Mesodermal cell (in vitro differentiated cells): ENCODE data around the gene ANO8.
"Not testable (repeated sequence)": the region's sequence is repeated elsewhere in the genome, so short reads cannot be mapped to it uniquely, and the experiment has no call there.

Experiments used
- H3K27ac ChIP-seq: 2 replicates; pipeline ENCODE4 v1.7.0; 2013; ENCODE audit warnings: mild to moderate bottlenecking, low read depth, low read length, moderate library complexity; ENCODE audit not compliant: severe bottlenecking
- H3K36me3 ChIP-seq: 2 replicates; pipeline ENCODE4 v1.7.1; 2013; ENCODE audit warnings: mild to moderate bottlenecking, low read length, moderate library complexity; ENCODE audit not compliant: control insufficient read depth, insufficient read depth
- H3K4me1 ChIP-seq: one replicate; pipeline ENCODE4 v1.7.1; 2013; ENCODE audit warnings: mild to moderate bottlenecking, low read length; ENCODE audit not compliant: insufficient read depth, control insufficient read depth, poor library complexity, severe bottlenecking
- H3K4me3 ChIP-seq: 2 replicates; pipeline ENCODE4 v1.7.0; 2013; ENCODE audit warnings: low read length, control low read depth, mild to moderate bottlenecking; ENCODE audit not compliant: insufficient read depth, poor library complexity, severe bottlenecking; ENCODE audit errors: extremely low read depth
- H3K9me3 ChIP-seq: 2 replicates; pipeline ENCODE4 v1.7.1; 2013; ENCODE audit warnings: mild to moderate bottlenecking, low read length, moderate library complexity; ENCODE audit not compliant: control insufficient read depth
- WGBS, 2 experiments: methylation state at CpG; one replicate each; pipeline ENCODE4 v1.1.5; 2013; ENCODE audit warnings: missing lambda C conversion rate in 2 of 2; ENCODE audit not compliant: insufficient coverage in 2 of 2; 5-methylcytosine and 5-hydroxymethylcytosine counted together

The ANO8 gene

GRCh38 chr19:17295551-17295950, 39.1 kb downstream of the ANO8 start:
- H3K27ac ChIP-seq, H3K4me1 ChIP-seq, H3K4me3 ChIP-seq, H3K9me3 ChIP-seq: not testable (repeated sequence)
- peaks cover 37% of the 10 kb centered on the region for H3K36me3 ChIP-seq
- WGBS, 2 experiments: 96 to 100% methylated on average over 6 of the region's 6 CpGs

DNA sequence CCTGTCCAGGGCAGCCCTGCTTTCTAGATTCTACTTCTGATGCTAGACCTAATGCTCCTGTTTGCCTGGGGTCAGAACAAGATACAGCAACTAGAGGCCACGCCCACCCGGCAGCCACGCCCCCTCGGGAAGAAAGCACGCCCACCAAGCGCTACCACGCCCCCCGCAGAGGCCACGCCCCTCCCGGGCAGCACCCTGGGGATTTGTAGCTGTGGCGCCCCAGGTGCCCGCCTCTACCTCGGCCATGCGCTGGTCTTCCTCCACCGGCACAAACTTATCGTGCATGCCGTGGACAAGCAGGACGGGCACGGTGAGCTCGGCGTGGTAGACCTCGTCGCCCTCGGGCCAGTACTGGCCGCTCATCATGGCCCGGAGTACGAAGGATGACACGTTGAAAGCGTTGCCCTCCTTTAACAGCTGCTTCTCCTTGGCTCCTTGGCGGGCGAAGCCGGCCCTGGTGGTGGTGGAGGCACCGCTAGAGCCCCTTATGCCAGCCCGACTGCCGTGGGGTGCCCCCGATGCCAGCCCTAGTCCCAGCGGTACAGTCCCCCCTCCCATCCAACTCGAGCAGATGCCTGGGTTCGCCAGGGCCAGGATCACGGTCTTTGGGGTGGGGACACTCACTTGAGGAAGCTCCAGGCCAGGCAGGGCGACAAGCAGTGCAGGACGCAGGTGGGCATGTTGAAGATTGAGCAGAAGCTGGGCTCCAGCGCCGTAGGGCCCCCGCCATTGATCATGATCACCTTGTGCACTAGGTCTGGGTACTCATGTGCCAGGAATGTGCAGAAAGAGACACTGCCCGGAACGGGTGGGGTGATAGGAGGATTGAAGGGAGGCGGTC, 40.4 kb downstream of the ANO8 start:
- no peak overlapping the region for H3K27ac ChIP-seq
- peaks cover 6% of the 10 kb centered on the region for H3K9me3 ChIP-seq
- peaks cover 4% of the 10 kb centered on the region for H3K4me1 ChIP-seq
- WGBS, 2 experiments: 82 to 90% methylated on average over 45 to 47 of the region's 48 CpGs
- peaks cover 37% of the 10 kb centered on the region for H3K36me3 ChIP-seq
- no peak overlapping the region for H3K4me3 ChIP-seq

GRCh38 chr19:17293605-17294004, 41.0 kb downstream of the ANO8 start:
- Histone ChIP-seq H3K4me3 (peak overlapping the region; percentile 52), H3K9me3 (peaks cover 6% of the 10 kb centered on the region), H3K36me3 (peaks cover 34% of the 10 kb centered on the region), H3K4me1 (peaks cover 4% of the 10 kb centered on the region), H3K27ac (no peak overlapping the region)
- WGBS, 2 experiments: 93 to 98% methylated on average over 13 of the region's 14 CpGs

DNA sequence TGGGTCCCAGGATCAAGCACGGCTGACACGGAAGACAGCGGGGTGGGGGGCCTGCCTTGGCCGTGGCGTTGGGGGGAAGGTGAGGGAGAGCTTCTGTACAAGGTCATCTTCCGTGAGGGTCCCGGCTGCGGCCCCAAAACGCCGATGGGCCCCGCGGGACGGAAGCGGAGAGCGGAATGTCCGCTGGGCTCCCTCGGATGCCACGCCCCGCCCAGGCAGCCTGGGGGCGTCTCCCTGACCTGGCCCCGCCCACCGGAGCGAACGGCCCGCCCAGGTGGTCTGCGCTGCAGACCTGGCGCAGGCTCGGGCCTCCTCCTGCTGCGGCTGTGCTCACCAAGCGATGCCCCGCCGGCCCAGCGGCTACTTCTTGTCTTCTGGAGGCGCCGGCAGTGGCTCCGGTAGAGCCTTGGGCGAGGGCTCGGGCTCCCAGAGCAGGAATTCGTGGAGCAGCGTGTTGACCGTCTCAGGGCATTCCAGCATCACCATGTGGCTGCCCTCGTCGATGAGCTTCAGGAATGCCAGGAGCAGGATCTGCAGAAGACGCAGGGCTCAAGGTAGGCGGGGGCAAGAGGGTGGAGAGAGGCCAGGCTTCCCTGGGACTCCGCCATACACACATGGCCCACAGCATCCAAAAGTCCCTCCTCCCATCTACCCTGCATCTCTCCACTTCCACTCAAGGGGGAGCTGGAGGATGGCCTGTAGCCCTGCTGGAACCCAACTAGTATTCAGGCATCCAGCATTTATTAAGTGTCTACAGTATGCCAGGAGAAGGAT, 42.2 kb downstream of the ANO8 start:
- H3K4me1 ChIP-seq: peaks cover 4% of the 10 kb centered on the region
- WGBS, 2 experiments: 3 to 4% methylated on average over 37 to 38 of the region's 46 CpGs
- H3K9me3 ChIP-seq: no peaks in the 10 kb centered on the region
- H3K4me3 ChIP-seq: peak overlapping the region; percentile 52
- peaks cover 24% of the 10 kb centered on the region for H3K36me3 ChIP-seq
- peak overlapping the region; percentile 94 for H3K27ac ChIP-seq

- Histone ChIP-seq H3K4me3 (peak overlapping the region; percentile 5), H3K36me3 (peaks cover 8% of the 10 kb centered on the region), H3K9me3 (peaks cover 3% of the 10 kb centered on the region), H3K4me1 (peaks cover 4% of the 10 kb centered on the region), H3K27ac (no peak overlapping the region)
- WGBS, 2 experiments: 23 to 27% methylated on average over 11 to 14 of the region's 22 CpGs
Measured at GRCh38 chr19:17289489-17289888, 45.2 kb downstream of the ANO8 start.

- Histone ChIP-seq H3K4me1 (no peaks in the 10 kb centered on the region), H3K27ac (no peak overlapping the region), H3K4me3 (no peak overlapping the region), H3K36me3 (peaks cover 4% of the 10 kb centered on the region), H3K9me3 (peaks cover 3% of the 10 kb centered on the region)
- WGBS, 2 experiments: 91% methylated on average over 8 to 9 of the region's 9 CpGs
Measured at GRCh38 chr19:17286752-17287151, 47.9 kb downstream of the ANO8 start.

DNA sequence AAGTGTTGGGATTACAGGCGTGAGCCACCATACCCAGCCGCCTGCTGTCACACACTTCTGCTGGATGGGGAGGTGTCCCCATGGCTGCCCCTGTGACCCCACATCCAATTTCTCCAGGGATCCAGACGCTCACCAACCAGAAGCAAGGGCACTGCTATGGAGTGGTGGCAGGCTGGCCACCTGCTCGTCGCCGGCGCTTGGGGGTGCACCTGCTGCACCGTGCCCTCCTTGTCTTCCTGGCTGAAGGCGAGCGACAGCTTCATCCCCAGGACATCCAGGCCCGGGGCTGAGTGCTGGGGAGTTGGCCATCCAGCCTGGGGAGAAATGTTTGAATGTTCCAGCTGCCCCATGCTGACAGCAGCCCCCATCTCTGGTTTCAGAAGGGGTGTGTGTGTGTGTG, 48.4 kb downstream of the ANO8 start:
- 93 to 97% methylated on average over 9 to 11 of the region's 11 CpGs for WGBS, 2 experiments
- H3K27ac ChIP-seq: no peak overlapping the region
- H3K4me1 ChIP-seq: no peaks in the 10 kb centered on the region
- H3K36me3 ChIP-seq: peaks cover 4% of the 10 kb centered on the region
- peaks cover 3% of the 10 kb centered on the region for H3K9me3 ChIP-seq
- no peak overlapping the region for H3K4me3 ChIP-seq

DNA sequence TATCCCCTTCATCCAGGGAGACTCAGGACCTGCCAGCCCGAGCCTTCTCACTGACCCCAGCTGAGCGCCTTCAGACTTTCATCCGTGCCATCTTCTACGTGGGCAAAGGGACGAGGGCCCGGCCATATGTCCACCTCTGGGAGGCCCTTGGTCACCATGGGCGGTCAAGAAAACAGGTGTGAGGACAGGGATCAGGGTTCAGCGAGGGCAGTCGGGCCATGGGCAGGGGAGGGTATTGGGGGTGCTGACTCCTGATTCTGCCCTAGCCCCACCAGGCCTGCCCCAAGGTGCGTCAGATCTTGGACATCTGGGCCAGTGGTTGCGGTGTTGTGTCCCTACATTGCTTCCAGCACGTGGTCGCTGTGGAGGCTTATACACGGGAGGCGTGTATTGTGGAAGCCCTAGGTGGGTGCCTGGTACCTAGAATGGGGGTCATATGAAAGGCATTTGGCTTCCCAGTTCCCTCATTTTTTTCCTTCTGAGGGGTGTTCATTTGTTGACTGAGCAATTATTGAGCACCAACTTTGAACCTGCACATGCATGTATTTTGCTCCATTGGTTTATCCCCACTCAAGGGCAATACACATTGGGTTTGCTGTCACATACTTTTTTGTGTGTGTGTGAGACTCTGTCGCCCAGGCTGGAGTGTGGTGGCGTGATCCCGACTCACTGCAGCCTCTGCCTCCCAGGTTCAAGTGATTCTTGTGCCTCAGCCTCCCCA, 49.1 kb downstream of the ANO8 start:
- no peaks in the 10 kb centered on the region for H3K4me1 ChIP-seq
- peaks cover 4% of the 10 kb centered on the region for H3K36me3 ChIP-seq
- no peak overlapping the region for H3K4me3 ChIP-seq
- H3K9me3 ChIP-seq: peaks cover 3% of the 10 kb centered on the region
- 88 to 92% methylated on average over 17 of the region's 18 CpGs for WGBS, 2 experiments
- H3K27ac ChIP-seq: no peak overlapping the region

DNA sequence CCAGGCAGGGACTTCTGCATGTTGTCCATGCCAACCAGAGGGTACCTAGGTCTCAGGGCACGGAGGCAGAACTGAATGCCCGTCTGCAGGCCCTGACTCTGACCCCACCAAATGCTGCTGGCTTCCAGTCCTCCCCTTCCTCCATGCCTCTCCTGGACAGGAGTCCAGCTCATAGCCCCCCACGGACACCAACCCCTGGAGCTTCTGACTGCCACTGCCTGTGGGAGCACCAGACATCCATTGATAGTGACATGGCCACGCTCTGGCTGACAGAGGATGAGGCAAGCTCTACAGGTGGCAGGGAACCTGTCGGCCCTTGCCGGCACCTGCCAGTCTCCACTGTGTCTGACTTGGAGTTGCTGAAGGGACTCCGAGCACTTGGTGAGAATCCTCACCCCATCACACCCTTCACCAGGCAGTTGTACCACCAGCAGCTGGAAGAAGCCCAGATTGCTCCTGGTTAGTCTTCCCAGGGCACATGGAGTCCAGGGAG, 51.1 kb downstream of the ANO8 start:
- Histone ChIP-seq H3K4me1 (no peaks in the 10 kb centered on the region), H3K9me3 (peaks cover 3% of the 10 kb centered on the region), H3K4me3 (no peak overlapping the region), H3K27ac (no peak overlapping the region), H3K36me3 (peaks cover 16% of the 10 kb centered on the region)
- 94 to 100% methylated on average over 4 to 7 of the region's 7 CpGs for WGBS, 2 experiments

GRCh38 chr19:17282488-17283125, 52.0 kb downstream of the ANO8 start:
- WGBS, 2 experiments: 8 to 10% methylated on average over 33 to 44 of the region's 45 CpGs
- Histone ChIP-seq H3K27ac (no peak overlapping the region), H3K4me3 (peak overlapping the region; percentile 27), H3K9me3 (peaks cover 3% of the 10 kb centered on the region), H3K36me3 (peaks cover 22% of the 10 kb centered on the region), H3K4me1 (no peaks in the 10 kb centered on the region)
